Right renal cortex interstitium (tissue), 3 donors: ENCODE results near the gene GDE1. TPM values are rescaled to one million over a fixed set of nuclear protein-coding genes. Genes with fewer than 3 reads are reported as not detected.
"Not testable (repeated sequence)": the region's sequence is repeated elsewhere in the genome, so short reads cannot be mapped to it uniquely, and the experiment has no call there.

Experiments
- DNase-seq, 3 donors: peaks; one replicate each; pipeline ENCODE4 v3.0.0-alpha.2; 2013; ENCODE audit warnings: low read depth in 3 of 3, low spot score in 2 of 3
- polyA plus RNA-seq, 3 donors: library from polyadenylated mRNA; unstranded; fragments of 120-200 nt; gene quantifications; one replicate each; pipeline ENCODE4 v1.2.1, GENCODE V29; 2013; ENCODE audit not compliant: insufficient read length in 3 of 3

GDE1 gene, protein sequence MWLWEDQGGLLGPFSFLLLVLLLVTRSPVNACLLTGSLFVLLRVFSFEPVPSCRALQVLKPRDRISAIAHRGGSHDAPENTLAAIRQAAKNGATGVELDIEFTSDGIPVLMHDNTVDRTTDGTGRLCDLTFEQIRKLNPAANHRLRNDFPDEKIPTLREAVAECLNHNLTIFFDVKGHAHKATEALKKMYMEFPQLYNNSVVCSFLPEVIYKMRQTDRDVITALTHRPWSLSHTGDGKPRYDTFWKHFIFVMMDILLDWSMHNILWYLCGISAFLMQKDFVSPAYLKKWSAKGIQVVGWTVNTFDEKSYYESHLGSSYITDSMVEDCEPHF
- 10 to 100 TPM; 76.7 to 84.2 (median 81.7) TPM for polyA plus RNA-seq

- DNase-seq = peak; percentile 78 to 88 (median 82)
Observed at GRCh38 chr16:19521471-19522396, at the start of gene GDE1. Gene GDE1 (minus strand): TSS chr16:19522098. CDS start chr16:19521964, 134 bp downstream.

DNA sequence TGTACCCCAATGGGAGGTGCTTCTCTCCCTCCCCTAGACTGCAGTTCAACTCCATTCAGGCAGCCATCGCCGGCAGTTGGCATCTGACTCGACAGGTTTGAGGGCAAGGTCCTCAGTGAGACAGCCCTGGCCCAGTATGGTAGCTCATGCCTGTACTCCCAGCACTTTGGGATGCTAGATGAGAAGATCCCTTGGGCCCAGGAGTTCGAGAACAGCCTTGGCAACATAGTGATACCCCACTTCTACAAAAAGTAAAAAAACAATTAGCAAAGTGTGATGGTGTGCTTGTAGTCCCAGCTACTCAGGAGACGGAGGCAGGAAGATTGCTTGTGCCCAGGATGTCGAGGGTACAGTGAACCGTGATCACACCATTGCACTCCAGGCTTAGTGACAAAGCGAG, 45.7 kb upstream of the GDE1 start:
- no peak for DNase-seq

- DNase-seq = no peak
Observed at GRCh38 chr16:19566362-19566761, 44.5 kb upstream of the GDE1 start.

DNA sequence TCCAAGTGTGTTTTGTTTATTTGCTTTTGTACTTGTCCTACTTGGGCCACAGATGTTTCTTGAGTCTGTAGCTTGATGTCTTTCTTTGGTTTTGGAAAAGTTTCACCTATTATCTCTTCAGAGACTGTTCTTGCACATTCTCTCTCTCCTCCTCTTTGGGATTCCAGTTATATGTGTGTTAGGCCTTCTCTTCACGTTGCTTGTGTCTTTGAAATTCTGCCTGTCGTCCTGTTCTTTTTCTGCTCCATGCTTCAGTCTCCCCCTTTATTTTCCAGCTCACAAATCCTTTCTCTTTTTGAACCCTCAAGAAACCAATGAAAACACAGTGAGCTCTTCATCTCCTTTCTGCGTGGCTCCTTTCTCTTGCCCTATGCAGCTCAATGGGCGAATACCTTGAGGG, 41.5 kb upstream of the GDE1 start:
- no peak for DNase-seq

DNA sequence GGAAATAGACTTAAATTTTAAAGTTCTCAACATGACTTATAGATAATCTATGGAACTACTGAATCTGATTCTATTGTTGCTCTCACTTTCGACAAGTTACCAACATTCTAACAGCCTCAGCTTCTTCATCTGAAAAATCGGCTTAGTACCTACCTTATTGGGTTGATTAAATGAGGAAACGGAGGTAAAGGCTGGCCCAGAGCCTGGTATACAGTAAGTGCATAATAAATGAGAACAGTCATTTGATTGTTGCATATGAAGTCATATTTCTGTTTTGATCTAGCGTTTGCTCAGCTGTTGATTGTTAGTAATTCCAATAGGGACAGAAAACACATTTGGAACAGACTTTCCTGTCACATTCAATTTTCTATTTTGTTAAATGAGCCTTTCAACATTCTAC, 38.2 kb upstream of the GDE1 start:
- no peak for DNase-seq

DNA sequence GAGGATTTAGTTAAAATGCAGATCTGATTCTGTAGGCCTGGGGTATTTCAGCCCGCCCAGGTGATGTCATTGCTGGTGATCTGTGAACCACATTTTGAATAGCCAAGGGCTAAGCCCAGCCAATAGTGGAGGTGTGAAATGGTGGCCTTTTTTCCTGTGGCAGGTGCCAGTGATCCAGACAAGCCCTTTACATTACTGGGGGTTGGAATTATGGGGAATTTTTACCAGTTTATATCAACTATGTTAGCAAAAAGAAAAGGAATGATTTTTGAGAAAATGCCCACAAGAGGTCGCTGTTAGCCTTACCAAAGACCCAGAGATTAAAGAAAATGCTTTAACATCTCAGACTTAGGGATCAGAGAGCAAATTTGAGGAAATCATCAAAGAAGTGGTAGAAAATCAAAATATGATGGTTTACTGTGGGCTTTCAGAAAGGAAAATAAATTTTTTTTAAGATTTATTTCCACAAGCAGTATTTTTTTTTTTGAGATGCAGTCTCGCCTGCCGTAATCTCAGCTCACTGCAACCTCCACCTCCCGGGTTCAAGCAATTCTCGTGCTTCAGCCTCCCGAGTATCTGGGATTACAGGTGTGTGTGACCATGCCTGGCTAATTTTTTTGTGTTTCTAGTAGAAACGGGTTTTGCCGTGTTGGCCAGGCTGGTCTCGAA, 37.5 kb upstream of the GDE1 start:
- DNase-seq = peak; percentile 29 to 50 (median 47)

- peak in 2 of 3 donors; percentile 14 to 16 for DNase-seq
Observed at GRCh38 chr16:19555938-19556771, 34.3 kb upstream of the GDE1 start.

GRCh38 chr16:19555186-19555937, 33.5 kb upstream of the GDE1 start, which contains the start of gene VPS35L:
Gene VPS35L (plus strand): TSS chr16:19555703. CDS start chr16:19555730, 27 bp downstream.
- DNase-seq = peak; percentile 96 to 98 (median 97)

GRCh38 chr16:19549673-19550072, 27.8 kb upstream of the GDE1 start:
- no peak for DNase-seq

DNA sequence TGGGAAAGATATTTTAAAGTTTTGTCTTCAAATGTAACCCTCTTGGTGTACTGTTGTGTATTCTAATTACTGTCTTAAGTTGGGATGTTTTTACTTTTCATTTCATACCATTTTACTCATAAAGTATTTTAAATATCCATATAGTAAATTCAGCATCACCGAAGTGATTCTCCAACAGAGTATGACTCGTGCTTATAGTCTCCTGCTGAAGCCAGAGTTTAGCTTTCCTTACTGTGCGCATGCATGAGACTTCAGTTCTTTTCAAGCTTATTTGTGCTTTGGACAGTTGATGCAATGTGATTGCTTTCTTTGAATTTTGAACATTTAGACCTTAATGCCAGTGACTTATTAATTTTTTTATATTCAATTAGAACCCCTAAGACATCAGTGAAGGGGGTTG, 26.2 kb upstream of the GDE1 start:
- no peak for DNase-seq

DNA sequence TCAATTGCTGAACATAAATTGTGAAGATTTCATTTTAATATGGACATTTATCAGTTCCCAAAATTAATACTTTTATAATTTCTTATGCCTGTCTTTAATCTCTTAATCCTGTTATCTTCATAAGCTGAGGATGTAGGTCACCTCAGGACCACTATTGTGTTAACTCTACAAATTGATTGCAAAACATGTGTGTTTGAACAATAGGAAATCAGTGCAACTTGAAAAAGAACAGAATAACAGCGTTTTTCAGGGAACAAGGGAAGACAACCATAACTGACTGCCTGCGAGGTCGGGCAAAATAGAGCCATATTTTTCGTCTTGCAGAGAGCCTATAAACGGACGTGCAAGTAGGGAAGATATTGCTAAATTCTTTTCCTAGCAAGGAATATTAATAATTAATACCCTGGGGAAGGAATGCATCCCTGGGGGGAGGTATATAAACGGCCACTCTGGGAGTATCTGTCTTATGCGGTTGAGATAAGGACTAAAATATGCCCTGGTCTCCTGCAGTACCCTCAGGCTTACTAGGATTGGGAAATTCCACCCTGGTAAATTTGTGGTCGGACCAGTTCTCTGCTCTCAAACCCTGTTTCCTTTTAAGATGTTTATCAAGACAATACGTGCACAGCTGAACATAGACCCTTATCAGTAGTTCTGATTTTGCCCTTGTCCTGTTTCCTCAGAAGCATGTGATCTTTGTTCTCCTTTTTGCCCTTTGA, 21.5 kb upstream of the GDE1 start:
- DNase-seq = not testable (repeated sequence)

DNA sequence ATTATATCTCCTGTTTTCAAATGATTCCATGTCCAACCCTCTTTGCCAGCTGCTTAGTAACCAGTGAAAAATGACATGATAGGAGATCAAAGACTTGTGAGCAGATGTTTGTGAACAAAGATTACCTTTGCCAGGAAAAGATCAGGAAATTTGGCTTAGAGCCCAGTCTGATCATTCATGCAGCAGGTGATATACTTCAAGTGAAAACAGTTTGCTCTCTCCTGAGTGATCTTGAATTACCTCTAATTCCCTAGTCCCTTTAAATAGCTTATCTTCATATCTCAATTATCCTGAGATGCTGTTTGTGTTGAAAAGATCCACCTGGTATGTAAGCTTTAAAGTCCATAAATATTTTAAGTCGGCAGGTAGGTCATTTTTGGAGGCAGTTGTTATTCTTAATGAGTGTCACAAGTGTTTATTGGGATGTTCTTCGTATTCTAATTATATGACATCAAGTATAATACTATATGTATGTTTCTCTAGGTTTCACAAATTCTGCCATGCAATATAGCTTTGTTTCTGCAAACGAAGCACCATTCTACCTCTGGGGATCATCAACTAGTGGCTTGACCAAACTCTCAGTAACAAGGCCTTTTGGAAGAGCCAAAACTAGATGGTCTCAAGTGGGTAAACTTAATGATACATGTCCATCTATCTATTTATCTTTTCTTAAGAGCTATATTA, 20.4 kb upstream of the GDE1 start:
- DNase-seq = no peak

- DNase-seq = no peak
Observed at GRCh38 chr16:19540241-19540970, 18.5 kb upstream of the GDE1 start.

GRCh38 chr16:19532601-19533000, 10.7 kb upstream of the GDE1 start:
- DNase-seq = no peak

- no peak for DNase-seq
Observed at GRCh38 chr16:19528666-19529065, 6.8 kb upstream of the GDE1 start.

GRCh38 chr16:19527161-19527560, 5.3 kb upstream of the GDE1 start:
- DNase-seq = no peak

GRCh38 chr16:19525385-19525723, 3.5 kb upstream of the GDE1 start:
- DNase-seq = no peak
